ENCODE measurements around the gene INTS2. TPM values are rescaled to one million over a fixed set of nuclear protein-coding genes. Genes with fewer than 3 reads are reported as not detected.
"Not testable (repeated sequence)": the region's sequence is repeated elsewhere in the genome, so short reads cannot be mapped to it uniquely, and the experiment has no call there.

The INTS2 gene
- polyA plus RNA-seq, 3 donors, result 11.0 to 14.2 (median 13.3) TPM

DNA sequence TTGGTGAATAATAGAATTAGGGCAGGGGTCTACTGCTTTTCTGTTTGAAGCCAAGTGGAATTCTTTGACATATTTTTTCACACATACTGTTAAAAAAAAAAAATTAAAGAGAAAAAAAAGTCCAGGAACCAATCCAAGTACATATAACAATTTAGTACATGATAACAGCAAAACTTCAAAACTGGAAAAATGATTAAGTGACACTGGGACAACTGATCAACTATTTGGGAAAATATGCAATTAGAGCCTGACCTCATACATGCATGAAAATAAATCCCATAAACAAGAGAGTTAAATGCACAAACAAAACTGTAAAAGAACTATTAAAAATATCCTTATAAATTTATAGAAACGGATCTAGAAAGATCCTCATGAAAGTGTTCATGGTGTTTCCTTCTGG, 92.2 kb downstream of the INTS2 start:
- no peak for DNase-seq (ENCODE audit: extremely low read depth in 1 of 11, low read depth in 9 of 11, low spot score in 4 of 11)

DNA sequence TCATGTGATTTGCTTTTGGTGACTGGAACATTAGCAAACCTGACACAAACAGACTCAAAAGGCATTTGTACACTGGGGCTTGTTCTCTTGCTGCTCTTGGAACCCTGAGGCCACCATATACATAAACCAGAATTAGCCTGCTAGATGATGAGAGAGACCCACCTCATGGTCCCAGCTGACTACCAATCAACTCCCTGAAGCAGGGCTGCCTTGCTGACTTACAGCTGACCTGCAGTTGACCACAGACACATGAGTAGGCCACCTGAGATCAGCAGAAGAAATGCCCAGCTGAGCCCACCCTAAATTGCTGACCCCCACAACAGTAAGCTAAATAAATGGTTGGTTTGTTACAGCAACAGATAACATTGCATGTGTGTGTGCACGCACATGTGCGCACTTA, 93.2 kb downstream of the INTS2 start:
- DNase-seq (ENCODE audit: extremely low read depth in 1 of 11, low read depth in 9 of 11, low spot score in 4 of 11), result no peak

DNA sequence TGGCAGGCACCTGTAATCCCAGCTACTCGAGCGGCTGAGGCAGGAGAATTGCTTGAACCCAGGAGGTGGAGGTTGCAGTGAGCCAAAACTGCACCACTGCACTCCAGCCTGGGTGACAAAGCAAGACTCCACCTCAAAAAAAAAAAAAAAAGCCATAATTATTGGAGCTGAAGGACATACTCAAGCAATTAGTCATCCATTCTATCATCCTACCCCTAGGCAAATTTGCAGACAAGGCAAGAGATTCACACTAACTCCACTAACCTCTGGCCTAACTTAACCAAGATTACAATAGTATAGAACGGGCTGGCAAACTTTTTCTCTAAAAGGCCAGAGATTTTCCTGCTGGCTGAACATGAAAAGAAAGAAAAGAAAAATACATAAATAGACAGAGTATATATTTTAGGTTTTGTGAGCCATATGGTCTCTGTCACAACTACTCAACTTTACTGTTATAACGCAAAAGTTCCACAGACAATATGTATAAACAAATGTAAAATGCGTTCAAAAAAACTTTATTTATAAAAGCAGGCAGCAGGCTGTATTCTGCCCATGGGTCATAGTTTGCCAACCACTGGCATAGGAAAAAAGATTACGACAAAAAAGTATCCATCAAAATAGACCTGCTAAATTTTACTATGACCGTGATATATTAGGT, 94.1 kb downstream of the INTS2 start:
- no peak for DNase-seq (ENCODE audit: extremely low read depth in 1 of 11, low read depth in 9 of 11, low spot score in 4 of 11)

DNA sequence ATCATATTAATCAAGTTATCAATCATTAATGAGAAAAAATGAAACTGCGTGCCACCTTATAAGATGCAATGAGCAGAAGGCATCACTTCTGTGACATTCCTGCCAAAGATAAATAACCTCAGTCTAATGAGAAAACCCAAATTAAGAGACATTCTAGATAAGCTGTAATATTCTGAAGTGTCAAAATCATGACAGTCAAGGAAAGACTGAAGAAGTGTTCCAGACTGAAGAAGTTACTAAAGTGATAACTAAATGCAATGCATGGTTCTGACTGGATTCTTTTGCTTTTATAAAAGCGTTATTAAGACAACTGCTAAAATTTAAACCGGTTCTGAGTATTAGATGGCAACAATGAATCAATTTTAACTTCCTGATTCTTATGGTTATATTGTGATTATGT, 95.3 kb downstream of the INTS2 start:
- DNase-seq (ENCODE audit: extremely low read depth in 1 of 11, low read depth in 9 of 11, low spot score in 4 of 11), result no peak

DNA sequence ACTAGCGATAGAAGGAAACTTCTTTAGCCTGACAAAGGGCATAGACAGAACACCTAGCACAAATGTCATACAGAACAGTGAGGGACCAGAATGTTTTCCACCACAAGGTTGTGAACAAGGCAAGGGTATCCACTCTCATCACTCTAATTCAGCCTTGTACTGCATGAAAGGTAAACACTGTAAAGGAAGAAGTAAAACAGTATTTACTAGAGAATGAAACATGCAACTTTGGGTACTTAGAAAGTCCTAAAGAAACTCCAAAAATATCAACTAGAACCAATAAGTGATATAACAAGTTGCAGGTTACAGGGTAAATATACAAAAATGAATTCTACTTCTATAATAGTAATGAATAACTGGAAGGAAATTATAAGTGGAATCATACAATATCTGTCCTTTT, 96.7 kb downstream of the INTS2 start:
- DNase-seq (ENCODE audit: extremely low read depth in 1 of 11, low read depth in 9 of 11, low spot score in 4 of 11), result no peak

DNA sequence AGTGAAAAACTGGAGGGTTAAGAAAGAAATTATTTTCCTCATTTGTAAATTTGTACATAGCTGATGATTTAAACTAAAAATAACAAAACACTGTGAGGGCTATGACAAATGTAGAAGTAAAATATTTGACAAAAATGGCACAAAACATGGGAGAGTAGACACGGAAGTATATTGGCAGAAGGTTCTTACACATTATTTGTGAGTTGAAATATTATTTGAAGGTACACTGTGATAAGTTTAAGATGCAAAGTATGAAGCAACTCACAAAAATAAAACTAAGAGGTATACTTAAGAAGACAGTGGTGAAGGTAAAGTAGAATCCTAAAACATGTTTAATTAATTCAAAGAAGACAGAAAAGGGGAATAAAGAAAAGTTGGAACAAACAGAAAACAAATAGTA, 99.1 kb downstream of the INTS2 start:
- DNase-seq (ENCODE audit: extremely low read depth in 1 of 11, low read depth in 9 of 11, low spot score in 4 of 11), result no peak

DNA sequence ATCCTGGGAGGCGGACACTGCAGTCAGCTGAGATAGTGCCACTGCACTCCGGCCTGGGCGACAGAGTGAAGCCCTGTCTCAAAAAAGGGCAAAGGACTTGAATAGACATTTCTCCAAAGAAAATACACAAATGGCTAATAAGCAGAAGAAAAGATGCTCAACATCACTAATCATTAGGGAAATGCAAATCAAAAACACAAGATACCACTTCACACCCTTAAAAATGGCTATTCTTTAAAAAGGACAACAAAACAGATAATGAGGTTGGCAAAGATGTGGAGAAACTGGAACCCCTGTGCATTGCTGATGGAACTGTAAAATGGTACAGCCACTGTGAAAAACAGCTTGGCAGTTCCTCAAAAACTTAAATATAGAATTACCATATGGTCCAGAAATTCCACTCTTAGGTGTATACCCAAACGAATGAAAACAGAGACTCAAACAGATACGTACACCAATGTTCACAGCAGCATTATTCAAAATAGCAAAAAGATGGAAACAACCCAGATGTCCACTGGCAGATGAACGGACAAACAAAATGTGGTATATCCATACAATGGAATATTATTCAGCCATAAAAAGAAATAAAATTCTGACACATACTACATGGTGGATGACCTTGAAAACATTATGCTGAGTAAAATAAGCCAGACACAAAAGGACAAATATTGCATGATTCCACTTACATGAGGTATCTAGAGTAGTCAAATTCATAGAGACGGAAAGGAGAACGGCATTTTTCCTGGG, 100.0 kb downstream of the INTS2 start:
- DNase-seq (ENCODE audit: extremely low read depth in 1 of 11, low read depth in 9 of 11, low spot score in 4 of 11), result no peak

DNA sequence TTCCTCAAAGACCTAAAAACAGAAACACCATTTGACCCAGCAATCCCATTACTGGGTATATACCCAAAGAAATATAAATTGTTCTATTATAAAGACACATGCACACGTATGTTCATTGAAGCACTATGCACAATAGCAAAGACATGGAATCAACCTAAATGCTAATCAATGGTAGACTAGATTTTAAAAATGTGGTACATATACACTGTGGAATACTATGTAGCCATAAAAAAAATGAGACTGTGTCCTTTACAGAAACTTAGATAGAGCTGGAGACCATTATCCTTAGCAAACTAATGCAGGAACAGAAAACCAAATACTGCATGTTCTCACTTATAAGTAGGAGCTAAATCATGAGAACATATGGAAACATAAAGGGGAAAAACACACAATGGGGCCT, 100.9 kb downstream of the INTS2 start:
- DNase-seq (ENCODE audit: extremely low read depth in 1 of 11, low read depth in 9 of 11, low spot score in 4 of 11), result not testable (repeated sequence)

DNA sequence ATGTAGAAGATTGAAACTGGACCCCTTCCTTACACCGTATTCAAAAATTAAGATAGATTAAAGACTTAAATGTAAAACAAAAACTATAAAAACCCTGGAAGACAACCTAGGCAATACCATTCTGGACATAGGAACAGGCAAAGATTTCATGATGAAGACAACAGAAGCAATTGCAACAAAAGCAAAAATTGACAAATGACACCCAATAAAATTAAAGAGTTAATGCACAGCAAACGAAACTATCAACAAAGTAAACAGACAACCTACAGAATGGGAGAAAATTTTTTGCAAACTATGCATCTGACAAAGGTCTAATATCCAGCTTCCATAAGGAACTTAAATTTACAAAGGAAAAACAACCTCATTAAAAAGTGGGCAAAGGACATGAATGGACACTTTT, 101.6 kb downstream of the INTS2 start:
- DNase-seq (ENCODE audit: extremely low read depth in 1 of 11, low read depth in 9 of 11, low spot score in 4 of 11), result not testable (repeated sequence)

DNA sequence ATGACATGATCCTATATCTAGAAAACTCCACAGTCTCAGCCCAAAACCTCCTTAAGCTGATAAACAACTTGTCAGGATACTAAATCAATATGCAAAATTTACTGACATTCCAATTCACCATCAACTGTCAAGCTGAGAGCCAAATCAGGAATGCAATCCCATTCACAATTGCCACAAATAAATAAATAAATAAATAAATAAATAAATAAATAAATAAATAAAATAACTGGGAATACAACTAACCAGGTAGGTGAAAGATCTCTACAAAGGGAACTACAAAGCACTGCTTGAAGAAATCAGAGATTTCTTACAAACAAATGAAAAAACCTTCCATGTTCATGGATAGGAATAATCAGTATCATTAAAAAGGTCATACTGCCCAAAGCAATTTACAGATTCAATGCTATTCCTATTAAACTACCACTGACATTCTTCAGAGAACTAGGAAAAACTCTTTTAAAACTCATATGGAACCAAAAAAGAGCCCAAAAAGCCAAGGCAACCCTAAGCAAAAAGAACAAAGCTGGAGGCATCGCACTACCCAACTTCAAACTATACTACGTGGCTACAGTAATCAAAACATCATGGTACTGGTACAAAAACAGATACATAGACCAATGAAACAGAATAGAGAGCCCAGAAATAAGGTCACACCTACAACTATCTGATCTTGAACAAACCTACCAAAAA, 102.2 kb downstream of the INTS2 start:
- no peak for DNase-seq (ENCODE audit: extremely low read depth in 1 of 11, low read depth in 9 of 11, low spot score in 4 of 11)

DNA sequence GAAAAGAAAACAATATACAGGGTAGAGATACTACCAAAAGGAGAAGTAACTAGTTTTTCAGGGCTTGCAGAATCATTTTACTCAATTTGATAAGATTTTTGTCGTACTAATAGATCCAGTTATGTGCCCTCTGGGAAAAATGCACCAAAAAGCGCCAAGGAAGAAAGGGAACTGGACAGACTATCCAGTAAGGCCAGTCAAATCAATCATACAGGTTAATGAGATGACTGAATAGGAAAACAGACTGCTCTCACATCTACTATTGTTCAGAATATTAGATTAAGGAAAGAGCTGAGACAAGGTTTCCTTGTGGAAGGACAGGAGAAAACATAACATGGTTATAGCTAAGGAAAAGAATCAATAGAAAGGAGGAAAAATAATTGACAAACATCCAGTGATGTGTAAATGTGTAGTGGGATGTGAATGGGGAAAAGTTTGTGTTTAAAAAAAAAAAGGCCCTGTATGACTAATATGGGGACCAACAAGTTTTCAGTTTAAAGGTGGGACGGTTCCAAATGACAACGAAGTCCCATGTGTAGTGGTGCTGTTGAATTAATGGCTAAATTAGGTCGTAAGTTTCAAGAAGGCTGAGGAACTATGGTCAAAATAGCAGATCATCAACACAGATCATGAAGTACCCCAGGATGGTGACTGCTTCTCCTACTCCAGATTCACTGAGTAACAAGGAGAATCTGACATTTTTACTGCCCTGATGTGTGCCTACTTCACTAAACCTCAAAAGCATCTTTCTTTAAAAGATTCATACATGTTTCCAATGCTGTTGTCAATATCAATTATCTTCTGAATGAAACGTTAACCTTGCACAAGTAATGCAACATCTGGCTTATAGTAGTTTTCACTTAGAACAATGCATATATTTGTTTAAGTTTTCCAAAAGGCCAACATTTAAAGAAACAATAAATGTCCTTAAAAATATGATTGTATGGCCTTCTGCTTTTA, 105.2 kb downstream of the INTS2 start:
- DNase-seq (ENCODE audit: extremely low read depth in 1 of 11, low read depth in 9 of 11, low spot score in 4 of 11), result no peak

DNA sequence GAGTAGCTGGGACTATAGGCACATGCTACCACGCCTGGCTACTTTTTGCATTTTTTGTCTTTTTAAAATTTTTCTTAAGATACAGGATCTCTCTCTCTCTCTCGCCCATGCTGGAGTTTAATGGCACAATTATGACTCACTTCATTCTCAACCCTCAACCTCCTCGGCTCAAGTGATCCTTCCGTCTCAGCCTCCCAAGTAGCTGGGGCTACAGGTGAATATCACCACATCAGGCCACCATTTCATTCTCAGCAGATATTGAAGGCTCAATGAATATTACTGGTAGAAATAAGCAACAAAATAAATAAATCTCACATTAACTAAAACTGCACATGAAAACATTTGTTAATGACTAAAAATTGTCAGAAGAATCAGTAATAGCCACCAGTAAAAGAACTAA, 106.1 kb downstream of the INTS2 start:
- no peak for DNase-seq (ENCODE audit: extremely low read depth in 1 of 11, low read depth in 9 of 11, low spot score in 4 of 11)

DNA sequence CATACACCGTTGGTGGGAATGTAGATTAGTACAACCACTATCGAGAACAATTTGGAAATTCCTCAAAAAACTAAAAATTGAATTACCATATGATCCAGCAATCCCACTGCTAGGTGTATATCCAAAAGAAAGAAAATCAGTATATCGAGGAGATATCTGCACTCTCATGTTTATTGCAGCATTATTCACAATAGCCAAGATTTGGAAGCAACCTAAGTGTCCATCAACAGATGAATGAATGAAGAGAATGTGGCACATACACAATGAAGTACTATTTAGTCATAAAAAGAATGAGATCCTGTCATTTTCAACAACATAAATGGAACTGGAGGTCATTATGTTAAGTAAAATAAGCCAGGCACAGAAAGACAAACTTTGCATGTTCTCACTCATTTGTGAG, 108.5 kb downstream of the INTS2 start:
- not testable (repeated sequence) for DNase-seq (ENCODE audit: extremely low read depth in 1 of 11, low read depth in 9 of 11, low spot score in 4 of 11)

DNA sequence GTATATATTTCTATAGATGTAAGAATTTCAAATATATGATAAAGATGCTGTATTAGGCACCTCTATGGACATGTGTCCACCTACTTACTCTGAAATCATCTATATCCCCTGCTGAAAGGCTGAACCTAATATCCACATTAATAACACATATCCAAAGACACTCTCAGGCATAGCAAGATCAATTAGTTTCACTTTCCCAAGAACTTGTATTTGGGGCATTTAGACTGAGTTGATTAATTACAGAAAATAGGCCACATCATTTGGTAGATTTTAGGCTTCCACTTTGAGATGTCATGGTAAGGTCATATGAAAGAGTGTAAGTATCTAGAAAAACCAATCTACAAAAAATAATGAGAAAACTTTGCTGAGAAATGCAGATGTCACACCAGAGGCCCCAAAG, 109.6 kb downstream of the INTS2 start:
- no peak for DNase-seq (ENCODE audit: extremely low read depth in 1 of 11, low read depth in 9 of 11, low spot score in 4 of 11)

DNA sequence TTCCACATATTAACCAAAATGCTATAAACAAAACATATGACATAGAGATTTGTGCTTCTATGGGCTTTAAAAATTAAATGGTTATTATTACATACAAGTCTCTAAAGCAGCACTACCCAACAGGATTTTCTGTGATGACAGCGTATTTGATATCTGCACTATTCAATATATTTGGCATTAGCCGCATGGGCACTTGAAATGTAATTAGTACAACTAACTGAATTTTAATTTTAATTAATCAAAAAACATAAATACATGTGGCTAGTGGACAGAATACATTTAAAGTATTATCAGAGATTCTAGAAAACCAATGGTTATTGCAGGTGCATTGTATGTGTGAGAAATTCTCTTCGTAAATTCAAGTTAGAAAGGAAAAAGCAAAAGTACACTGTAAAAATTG, 110.3 kb downstream of the INTS2 start:
- no peak for DNase-seq (ENCODE audit: extremely low read depth in 1 of 11, low read depth in 9 of 11, low spot score in 4 of 11)

DNA sequence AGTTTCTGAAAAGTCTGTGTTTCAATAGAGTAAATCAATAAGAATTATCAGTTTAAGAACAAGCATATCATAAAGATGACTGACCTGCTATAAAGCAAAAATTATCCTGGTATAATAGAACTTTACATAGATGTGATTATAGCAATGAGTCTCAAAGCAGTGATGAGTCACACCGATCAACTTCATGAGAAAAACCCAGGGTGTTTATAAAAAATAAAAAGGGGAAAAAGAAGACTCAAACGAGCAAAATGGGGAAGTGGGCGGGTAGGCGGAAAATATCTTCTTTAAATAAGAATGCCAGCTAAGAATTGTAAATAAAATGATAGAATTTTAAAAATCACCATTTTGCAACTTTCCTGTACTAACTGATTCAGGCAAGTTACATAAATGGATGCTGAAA, 111.2 kb downstream of the INTS2 start:
- DNase-seq (ENCODE audit: extremely low read depth in 1 of 11, low read depth in 9 of 11, low spot score in 4 of 11), result no peak

DNA sequence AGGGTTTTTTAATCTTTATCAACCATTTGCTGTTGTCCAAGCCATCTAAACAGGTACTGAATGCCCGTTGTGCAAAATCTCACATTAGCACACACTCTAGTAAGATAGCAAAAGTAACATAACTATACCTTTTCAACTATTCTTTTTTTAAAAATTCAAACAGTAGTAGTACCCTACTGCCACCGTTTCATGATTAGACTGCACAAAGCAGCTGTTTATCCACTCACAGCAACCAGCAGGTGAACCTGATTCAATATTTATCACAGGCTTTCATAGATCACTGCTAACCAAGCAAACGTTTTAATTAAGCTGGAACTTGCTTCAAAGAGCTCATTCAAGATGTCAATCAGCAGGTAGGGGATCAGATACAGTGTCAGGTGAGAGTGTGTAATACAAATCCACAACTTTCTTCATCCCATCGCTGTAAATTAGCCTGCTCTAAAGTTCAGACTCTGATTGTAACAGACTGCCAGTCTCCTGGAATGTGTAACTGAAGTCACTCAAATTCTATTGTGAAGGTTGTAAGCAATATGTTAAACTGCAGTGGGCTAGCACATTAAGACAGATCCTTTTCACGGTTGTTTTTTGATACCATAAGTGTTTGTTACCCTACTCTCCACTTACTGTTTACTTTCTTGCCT, 111.8 kb downstream of the INTS2 start:
- DNase-seq (ENCODE audit: extremely low read depth in 1 of 11, low read depth in 9 of 11, low spot score in 4 of 11), result peak in 4 of 11 donors; percentile 25 to 48 (median 29)

Measured in renal cortex interstitium (tissue), 11 donors.